Measurements from ENCODE around the gene SCYL2. TPM values are rescaled to one million over a fixed set of nuclear protein-coding genes. Genes with fewer than 3 reads are reported as not detected.

The SCYL2 gene
- total and polyA plus RNA-seq, 10 donors = 8.4 to 72.4 (median 45.8) TPM

- peak overlapping the region; percentile 56 to 85 (median 78) for H3K4me3 ChIP-seq
- peak overlapping the region; percentile 85 to 100 (median 97) for H3K27ac ChIP-seq
- 1 to 2% (median 1%) methylated on average over 18 to 33 of the region's 33 CpGs for WGBS, 5 donors
- TF ChIP-seq, protein P1, sequence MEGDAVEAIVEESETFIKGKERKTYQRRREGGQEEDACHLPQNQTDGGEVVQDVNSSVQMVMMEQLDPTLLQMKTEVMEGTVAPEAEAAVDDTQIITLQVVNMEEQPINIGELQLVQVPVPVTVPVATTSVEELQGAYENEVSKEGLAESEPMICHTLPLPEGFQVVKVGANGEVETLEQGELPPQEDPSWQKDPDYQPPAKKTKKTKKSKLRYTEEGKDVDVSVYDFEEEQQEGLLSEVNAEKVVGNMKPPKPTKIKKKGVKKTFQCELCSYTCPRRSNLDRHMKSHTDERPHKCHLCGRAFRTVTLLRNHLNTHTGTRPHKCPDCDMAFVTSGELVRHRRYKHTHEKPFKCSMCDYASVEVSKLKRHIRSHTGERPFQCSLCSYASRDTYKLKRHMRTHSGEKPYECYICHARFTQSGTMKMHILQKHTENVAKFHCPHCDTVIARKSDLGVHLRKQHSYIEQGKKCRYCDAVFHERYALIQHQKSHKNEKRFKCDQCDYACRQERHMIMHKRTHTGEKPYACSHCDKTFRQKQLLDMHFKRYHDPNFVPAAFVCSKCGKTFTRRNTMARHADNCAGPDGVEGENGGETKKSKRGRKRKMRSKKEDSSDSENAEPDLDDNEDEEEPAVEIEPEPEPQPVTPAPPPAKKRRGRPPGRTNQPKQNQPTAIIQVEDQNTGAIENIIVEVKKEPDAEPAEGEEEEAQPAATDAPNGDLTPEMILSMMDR (IDR thresholded peaks at IDR 0.05 in 8 of 11, conservative IDR thresholded peaks at IDR 0.05 in 3 of 11) = no peak
- TF ChIP-seq POLR2A (IDR thresholded peaks at IDR 0.05) (no peak), POLR2AphosphoS5 (IDR thresholded peaks at IDR 0.05) (no peak)
- DNase-seq = no peak
- no peaks in the 10 kb centered on the region for H3K36me3 ChIP-seq
- no peaks in the 10 kb centered on the region for H3K9me3 ChIP-seq
- intact Hi-C loops (cut with DNase I; ENCODE audit: low total_unique reads) = loop anchor here (5.0 kb wide), 1 partner anchor 60 kb away; no protein-coding TSS in a partner anchor
- peaks cover 16 to 58% (median 41%) of the 10 kb centered on the region in 6 donors for H3K4me1 ChIP-seq
- no peaks in the 10 kb centered on the region for H3K27me3 ChIP-seq (replicated peaks in 1 of 7)
These were observed 765 bp downstream of the SCYL2 start for GRCh38 chr12:100267603-100268281.

DNA sequence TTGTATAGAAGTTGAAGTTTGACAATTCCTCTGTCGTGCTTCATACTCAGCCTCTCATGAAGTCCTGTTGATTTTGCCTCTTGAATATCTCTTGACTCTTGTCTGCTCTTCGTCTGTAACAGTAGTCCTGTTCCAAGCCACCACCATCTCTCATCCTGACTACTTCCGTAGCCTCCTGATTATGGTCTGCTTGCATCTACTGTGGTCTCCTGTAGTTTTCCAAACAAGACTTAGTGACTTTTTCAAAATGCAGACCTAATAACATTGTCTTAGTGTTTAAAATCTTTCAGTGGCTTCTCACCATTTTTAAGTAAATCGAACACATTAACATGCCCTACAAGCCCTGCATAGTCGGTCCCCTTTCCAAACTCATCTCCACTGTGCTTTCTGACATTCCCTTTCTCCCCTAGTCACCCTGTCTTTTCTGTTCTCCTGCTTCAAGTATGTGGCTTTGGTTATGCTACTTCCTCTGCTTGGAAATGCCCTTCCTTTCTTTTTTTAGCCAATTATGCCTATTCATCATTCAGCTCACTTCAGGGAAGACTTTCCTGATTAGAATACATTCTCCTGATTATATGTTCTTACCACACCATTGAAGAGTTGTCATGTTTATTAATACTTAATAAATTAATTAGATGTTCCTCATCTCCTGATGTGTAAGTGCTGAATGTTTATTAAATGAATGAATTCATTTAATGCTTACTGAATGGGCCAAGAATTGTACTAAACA, 2.0 kb downstream of the SCYL2 start:
- no peak for DNase-seq
- intact Hi-C loops (cut with DNase I; ENCODE audit: low total_unique reads) = loop anchor here (5.0 kb wide), 1 partner anchor 62 kb away; no protein-coding TSS in a partner anchor
- peaks cover 16 to 70% (median 42%) of the 10 kb centered on the region in 6 donors for H3K4me1 ChIP-seq
- no peaks in the 10 kb centered on the region for H3K27me3 ChIP-seq (replicated peaks in 1 of 7)
- peak overlapping the region in 4 of 8 donors; percentile 9 to 100 (median 98) for H3K27ac ChIP-seq
- WGBS, 5 donors = 44 to 64% (median 54%) methylated on average over 5 of the region's 5 CpGs
- H3K9me3 ChIP-seq = no peaks in the 10 kb centered on the region
- peak overlapping the region in 4 of 8 donors; percentile 75 to 85 (median 82) for H3K4me3 ChIP-seq
- H3K36me3 ChIP-seq = no peaks in the 10 kb centered on the region
- no peak for TF ChIP-seq POLR2A (IDR thresholded peaks at IDR 0.05)
- TF ChIP-seq, protein P1 (IDR thresholded peaks at IDR 0.05 in 8 of 11, conservative IDR thresholded peaks at IDR 0.05 in 3 of 11) = no peak
- TF ChIP-seq POLR2AphosphoS5 (IDR thresholded peaks at IDR 0.05) = no peak

GRCh38 chr12:100273782-100274181, 6.8 kb downstream of the SCYL2 start:
- intact Hi-C loops (cut with DNase I; ENCODE audit: low total_unique reads) = no loop called here
- TF ChIP-seq POLR2AphosphoS5 (IDR thresholded peaks at IDR 0.05) (no peak), POLR2A (IDR thresholded peaks at IDR 0.05) (no peak)
- TF ChIP-seq, protein P1 (IDR thresholded peaks at IDR 0.05 in 8 of 11, conservative IDR thresholded peaks at IDR 0.05 in 3 of 11) = no peak
- Histone ChIP-seq H3K36me3 (peaks cover 0 to 10% (median 0%) of the 10 kb centered on the region in 6 donors), H3K27ac (no peak overlapping the region), H3K4me3 (no peak overlapping the region), H3K27me3 (replicated peaks in 1 of 7) (no peaks in the 10 kb centered on the region), H3K4me1 (peaks cover 9 to 89% (median 36%) of the 10 kb centered on the region in 6 donors), H3K9me3 (no peaks in the 10 kb centered on the region)
- no peak for DNase-seq
- WGBS, 5 donors = 85 to 92% (median 90%) methylated on average over 4 of the region's 4 CpGs

DNA sequence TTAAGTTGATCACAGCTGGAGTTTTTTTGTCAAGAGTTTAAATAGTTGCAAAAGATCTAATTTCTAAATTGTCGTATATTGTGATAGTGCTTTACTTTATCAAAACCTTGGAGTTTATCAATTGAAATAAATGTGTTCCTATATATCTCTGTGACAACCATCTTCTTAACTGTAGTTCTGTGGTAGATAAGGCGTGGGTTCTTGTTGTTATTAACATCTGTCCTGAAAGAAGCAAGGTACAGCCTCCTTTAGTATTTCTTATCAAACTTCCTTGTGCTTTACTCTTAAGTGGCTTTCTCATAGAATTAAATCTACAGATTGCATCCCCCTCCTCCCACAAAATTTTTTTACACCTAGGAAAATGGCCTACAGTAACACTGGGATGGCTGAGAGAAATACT, 7.3 kb downstream of the SCYL2 start:
- WGBS, 5 donors = 93 to 99% (median 94%) methylated on average over 2 of the region's 2 CpGs
- no peak overlapping the region for H3K4me3 ChIP-seq
- H3K27me3 ChIP-seq (replicated peaks in 1 of 7) = no peaks in the 10 kb centered on the region
- H3K9me3 ChIP-seq = no peaks in the 10 kb centered on the region
- peaks cover 3 to 87% (median 31%) of the 10 kb centered on the region in 6 donors for H3K4me1 ChIP-seq
- no peak overlapping the region for H3K27ac ChIP-seq
- no peak for DNase-seq
- intact Hi-C loops (cut with DNase I; ENCODE audit: low total_unique reads) = no loop called here
- peaks cover 0 to 10% (median 0%) of the 10 kb centered on the region in 6 donors for H3K36me3 ChIP-seq
- TF ChIP-seq POLR2A (IDR thresholded peaks at IDR 0.05) = no peak
- TF ChIP-seq POLR2AphosphoS5 (IDR thresholded peaks at IDR 0.05) = no peak
- TF ChIP-seq, protein P1 (IDR thresholded peaks at IDR 0.05 in 8 of 11, conservative IDR thresholded peaks at IDR 0.05 in 3 of 11) = no peak

Measured in spleen (tissue), 11 donors.